ENCODE results near the gene EPB41L3. TPM values are rescaled to one million over a fixed set of nuclear protein-coding genes. Genes with fewer than 3 reads are reported as not detected.
"Not testable (repeated sequence)": the region's sequence is repeated elsewhere in the genome, so short reads cannot be mapped to it uniquely, and the experiment has no call there.

EPB41L3 gene
- total RNA-seq, 1 donor from 2014 or later, result 58.1 TPM

GRCh38 chr18:5582076-5582475, 38.3 kb upstream of the EPB41L3 start:
- Mint-ChIP-seq H3K4me1 (ENCODE audit: unreplicated experiment) (peaks cover 7% of the 10 kb centered on the region), H3K36me3 (no peaks in the 10 kb centered on the region), H3K4me3 (no peak overlapping the region), H3K27ac (no peak overlapping the region), H3K9me3 (no peaks in the 10 kb centered on the region), H3K27me3 (no peaks in the 10 kb centered on the region)
- no peak for DNase-seq (ENCODE audit: extremely low spot score, unreplicated experiment)
- TF ChIP-seq CTCF (conservative IDR thresholded peaks at IDR 0.05), result no peak

DNA sequence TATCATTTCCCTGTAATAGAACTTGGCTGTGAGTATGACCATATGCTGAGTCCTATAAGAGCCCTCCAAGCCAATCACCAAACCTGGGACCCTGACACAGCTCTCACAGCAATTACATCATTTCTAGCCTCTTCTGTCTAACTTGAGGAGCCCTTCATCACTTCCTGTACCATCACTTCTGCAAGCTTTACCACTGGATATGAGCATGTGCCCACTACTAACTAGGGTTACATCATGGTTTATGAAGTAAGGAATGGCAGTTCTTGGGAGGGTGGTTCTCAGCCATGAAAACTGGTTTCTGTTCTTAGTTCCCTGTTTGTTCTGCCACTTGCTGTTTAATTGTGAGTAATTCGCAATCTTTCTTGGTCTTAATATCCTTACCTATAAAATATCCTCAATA, 31.0 kb upstream of the EPB41L3 start:
- peaks cover 3% of the 10 kb centered on the region for H3K36me3 Mint-ChIP-seq
- no peaks in the 10 kb centered on the region for H3K27me3 Mint-ChIP-seq
- H3K4me3 Mint-ChIP-seq, result no peak overlapping the region
- H3K27ac Mint-ChIP-seq, result no peak overlapping the region
- no peak for DNase-seq (ENCODE audit: extremely low spot score, unreplicated experiment)
- H3K4me1 Mint-ChIP-seq (ENCODE audit: unreplicated experiment), result peaks cover 17% of the 10 kb centered on the region
- no peaks in the 10 kb centered on the region for H3K9me3 Mint-ChIP-seq
- TF ChIP-seq CTCF (conservative IDR thresholded peaks at IDR 0.05), result no peak

GRCh38 chr18:5571666-5572065, 27.9 kb upstream of the EPB41L3 start:
- Mint-ChIP-seq H3K27me3 (no peaks in the 10 kb centered on the region), H3K4me3 (no peak overlapping the region), H3K4me1 (ENCODE audit: unreplicated experiment) (peaks cover 17% of the 10 kb centered on the region), H3K36me3 (peaks cover 3% of the 10 kb centered on the region), H3K9me3 (no peaks in the 10 kb centered on the region), H3K27ac (no peak overlapping the region)
- no peak for DNase-seq (ENCODE audit: extremely low spot score, unreplicated experiment)
- no peak for TF ChIP-seq CTCF (conservative IDR thresholded peaks at IDR 0.05)

GRCh38 chr18:5570613-5571012, 26.8 kb upstream of the EPB41L3 start:
- H3K4me1 Mint-ChIP-seq (ENCODE audit: unreplicated experiment), result peaks cover 17% of the 10 kb centered on the region
- DNase-seq (ENCODE audit: extremely low spot score, unreplicated experiment); H3K4me3 Mint-ChIP-seq; H3K27ac Mint-ChIP-seq; H3K36me3 Mint-ChIP-seq; H3K27me3 Mint-ChIP-seq; H3K9me3 Mint-ChIP-seq: not testable (repeated sequence)

DNA sequence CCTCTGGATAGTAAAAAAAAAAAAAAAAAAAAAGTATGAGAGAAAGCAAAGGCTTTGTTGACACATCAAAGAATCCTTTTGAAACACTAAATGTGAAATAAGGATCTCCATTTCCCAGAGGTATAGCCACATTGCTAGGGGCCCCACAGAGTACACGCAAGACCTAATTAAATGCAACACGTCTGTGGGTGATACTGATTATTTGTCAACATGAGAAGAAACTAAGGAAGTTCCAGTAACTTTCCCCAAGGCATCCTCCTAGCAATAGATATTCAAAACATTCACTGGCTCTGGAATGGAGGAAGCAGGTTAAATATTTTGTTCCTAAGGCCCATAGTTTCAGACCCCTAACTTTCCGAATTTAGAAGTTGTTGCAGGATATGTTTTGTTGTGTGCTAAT, 24.6 kb upstream of the EPB41L3 start:
- no peak for TF ChIP-seq CTCF (conservative IDR thresholded peaks at IDR 0.05)
- Mint-ChIP-seq H3K36me3 (peaks cover 3% of the 10 kb centered on the region), H3K4me3 (no peak overlapping the region), H3K9me3 (no peaks in the 10 kb centered on the region), H3K27ac (no peak overlapping the region), H3K4me1 (ENCODE audit: unreplicated experiment) (peaks cover 17% of the 10 kb centered on the region), H3K27me3 (peaks cover 3% of the 10 kb centered on the region)
- DNase-seq (ENCODE audit: extremely low spot score, unreplicated experiment), result no peak

DNA sequence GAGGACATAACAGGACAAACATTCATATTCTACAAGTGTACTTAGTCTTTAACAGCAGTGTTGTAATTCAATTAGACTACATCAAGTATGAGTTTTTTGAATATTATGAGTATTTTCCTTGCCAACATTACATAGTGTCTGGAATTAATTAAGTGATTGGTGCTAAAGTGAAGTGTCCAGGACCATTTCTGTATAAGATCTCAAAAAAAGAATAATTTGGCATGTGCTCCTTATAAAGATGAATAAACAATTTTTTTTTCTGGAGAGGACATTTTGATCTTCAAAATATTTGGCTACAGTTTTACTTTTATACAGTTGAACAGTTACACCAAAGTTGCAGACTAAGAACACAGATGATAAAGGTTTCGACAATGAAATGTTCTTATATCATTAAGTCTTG, 15.1 kb upstream of the EPB41L3 start:
- Mint-ChIP-seq H3K4me3 (no peak overlapping the region), H3K27me3 (no peaks in the 10 kb centered on the region), H3K9me3 (no peaks in the 10 kb centered on the region), H3K4me1 (ENCODE audit: unreplicated experiment) (no peaks in the 10 kb centered on the region), H3K36me3 (peaks cover 4% of the 10 kb centered on the region), H3K27ac (no peak overlapping the region)
- no peak for DNase-seq (ENCODE audit: extremely low spot score, unreplicated experiment)
- TF ChIP-seq CTCF (conservative IDR thresholded peaks at IDR 0.05), result no peak
